Liver (tissue), 9 donors: Measurements from ENCODE around the gene RTN4. TPM values are rescaled to one million over a fixed set of nuclear protein-coding genes. Genes with fewer than 3 reads are reported as not detected.

Experiments used
- DNase-seq: peaks from one replicate; pipeline ENCODE4 v3.0.0-alpha.2; 2017; ENCODE audit warnings: low spot score
- H3K27ac ChIP-seq, 2 donors: one replicate each; pipeline ENCODE4 v1.7.0; 2013; ENCODE audit warnings: inconsistent platforms in 2 of 2, low read length in 2 of 2, control low read depth in 1 of 2, low read depth in 1 of 2, mild to moderate bottlenecking in 1 of 2
- H3K27me3 ChIP-seq, 4 donors: one replicate each; pipeline versions ENCODE4 v1.6.1 to v1.7.0; 2013; ENCODE audit warnings: low read length in 3 of 4, inconsistent platforms in 1 of 4, mild to moderate bottlenecking in 1 of 4, moderate library complexity in 1 of 4; ENCODE audit not compliant: control insufficient read depth in 4 of 4, insufficient read depth in 4 of 4
- H3K36me3 ChIP-seq, 4 donors: one replicate each; pipeline versions ENCODE4 v1.6.1 to v1.7.0; 2013; ENCODE audit warnings: low read length in 3 of 4, mild to moderate bottlenecking in 3 of 4, low read depth in 1 of 4, moderate library complexity in 1 of 4; ENCODE audit not compliant: control insufficient read depth in 4 of 4, insufficient read depth in 3 of 4
- H3K4me1 ChIP-seq, 4 donors: one replicate each; pipeline versions ENCODE4 v1.6.1 to v1.7.0; 2013; ENCODE audit warnings: low read length in 3 of 4, mild to moderate bottlenecking in 3 of 4, moderate library complexity in 1 of 4; ENCODE audit not compliant: control insufficient read depth in 4 of 4, insufficient read depth in 4 of 4
- H3K4me3 ChIP-seq, 3 donors: one replicate each; pipeline versions ENCODE4 v1.6.1 to v1.7.0; 2013; ENCODE audit warnings: low read length in 3 of 3, control low read depth in 1 of 3, low read depth in 1 of 3, mild to moderate bottlenecking in 1 of 3
- H3K9ac ChIP-seq, 2 donors: one replicate each; pipeline ENCODE4 v1.7.0; 2013; ENCODE audit warnings: low read length in 2 of 2, mild to moderate bottlenecking in 2 of 2, moderate library complexity in 2 of 2, control low read depth in 1 of 2, low read depth in 1 of 2
- H3K9me3 ChIP-seq, 4 donors: one replicate each; pipeline versions ENCODE4 v1.6.1 to v1.7.0; 2013; ENCODE audit warnings: low read length in 3 of 4; ENCODE audit not compliant: control insufficient read depth in 4 of 4
- ATF3 ChIP-seq: IDR thresholded peaks from 2 replicates; pipeline ENCODE4 v1.6.1; 2016; ENCODE audit warnings: antibody characterized with exemption
- CTCF ChIP-seq: fragments of 150-350 bp; IDR thresholded peaks from 2 replicates; pipeline ENCODE4 v1.5.1; 2017; ENCODE audit warnings: improper control_type of control experiment, low read depth, low read length; ENCODE audit not compliant: missing input control
- FOXA2 ChIP-seq: IDR thresholded peaks from 2 replicates; pipeline ENCODE4 v1.6.1; 2016; ENCODE audit warnings: antibody characterized with exemption
- GABPA ChIP-seq, 2 donors: IDR thresholded peaks in 1 of 2; conservative IDR thresholded peaks in 1 of 2; 2 replicates each; pipeline ENCODE4 v1.6.1; 2016; ENCODE audit warnings: antibody characterized with exemption in 2 of 2, mild to moderate bottlenecking in 1 of 2, moderate library complexity in 1 of 2
- HNF4A ChIP-seq, 2 donors: conservative IDR thresholded peaks; 2 replicates each; pipeline ENCODE4 v1.6.1; 2016; ENCODE audit warnings: antibody characterized with exemption in 2 of 2, mild to moderate bottlenecking in 2 of 2
- HNF4G ChIP-seq: IDR thresholded peaks from 2 replicates; pipeline ENCODE4 v1.6.1; 2016; ENCODE audit warnings: antibody characterized with exemption
- JUND ChIP-seq, 2 donors: IDR thresholded peaks; 2 replicates each; pipeline ENCODE4 v1.6.1; 2016; ENCODE audit warnings: antibody characterized with exemption in 2 of 2
- MAX ChIP-seq: IDR thresholded peaks from 2 replicates; pipeline ENCODE4 v1.6.1; 2016; ENCODE audit warnings: antibody characterized with exemption
- NR2F2 ChIP-seq: IDR thresholded peaks from 2 replicates; pipeline ENCODE4 v1.6.1; 2016; ENCODE audit warnings: antibody characterized with exemption
- RAD21 ChIP-seq, 2 donors: IDR thresholded peaks; 2 replicates each; pipeline ENCODE4 v1.6.1; 2016; ENCODE audit warnings: antibody characterized with exemption in 2 of 2, mild to moderate bottlenecking in 2 of 2
- REST ChIP-seq: IDR thresholded peaks from 2 replicates; pipeline ENCODE4 v1.6.1; 2016; ENCODE audit warnings: antibody characterized with exemption, mild to moderate bottlenecking
- RXRA ChIP-seq, 2 donors: IDR thresholded peaks; 2 replicates each; pipeline ENCODE4 v1.6.1; 2017 to 2018; ENCODE audit warnings: antibody characterized with exemption in 2 of 2, mild to moderate bottlenecking in 1 of 2
- SP1 ChIP-seq: IDR thresholded peaks from 2 replicates; pipeline ENCODE4 v1.6.1; 2018; ENCODE audit warnings: antibody characterized with exemption, mild to moderate bottlenecking
- TAF1 ChIP-seq: conservative IDR thresholded peaks from 2 replicates; pipeline ENCODE4 v1.6.1; 2016; ENCODE audit warnings: antibody characterized with exemption, mild to moderate bottlenecking
- YY1 ChIP-seq: IDR thresholded peaks from 2 replicates; pipeline ENCODE4 v1.6.1; 2016; ENCODE audit warnings: antibody characterized with exemption, mild to moderate bottlenecking
- WGBS: extraction: QIAGEN DNeasy Blood & Tissue Kit; methylation state at CpG from one replicate; pipeline ENCODE4 v1.1.7; 2013; 5-methylcytosine and 5-hydroxymethylcytosine counted together
- polyA plus RNA-seq, 2 donors: library from polyadenylated mRNA; stranded (reverse) in 1 of 2; unstranded in 1 of 2; fragments of 200-250 nt in 1 of 2; fragments of >200 nt in 1 of 2; fragmentation: Nextera tagmentation in 1 of 2; extraction: Ambion mirVana in 1 of 2; gene quantifications; one replicate each; pipeline versions ENCODE4 v1.2.1 to v1.2.3, GENCODE V29; 2013 to 2015
- total RNA-seq, 2 donors: library from RNA; depleted of rRNA; stranded (reverse); fragments of >200 nt; gene quantifications; one replicate each; pipeline ENCODE4 v1.2.3, GENCODE V29; 2014
- donor health status: healthy.
- donor health status: healthy.
- donor health status: healthy.
- donor health status: healthy.
- donor health status: healthy.

The RTN4 gene
- total and polyA plus RNA-seq, 4 donors = 73.5 to 348 (median 151) TPM

GRCh38 chr2:55027226-55027625 is 23.0 kb downstream of the RTN4 start (continued):
- TF ChIP-seq CTCF (no peak), YY1 (no peak), MAX (no peak), FOXA2 (no peak), SP1 (no peak), GABPA (IDR thresholded peaks at IDR 0.05 in 1 of 2, conservative IDR thresholded peaks at IDR 0.05 in 1 of 2) (no peak), HNF4A (conservative IDR thresholded peaks at IDR 0.05) (no peak)

GRCh38 chr2:55026202-55026601 is 24.0 kb downstream of the RTN4 start:
- Histone ChIP-seq H3K4me1 (no peaks in the 10 kb centered on the region), H3K9ac (no peak overlapping the region), H3K27ac (no peak overlapping the region), H3K27me3 (no peaks in the 10 kb centered on the region), H3K9me3 (no peaks in the 10 kb centered on the region), H3K36me3 (no peaks in the 10 kb centered on the region), H3K4me3 (no peak overlapping the region)
- no peak for TF ChIP-seq NR2F2
- peak; percentile 13 for TF ChIP-seq ATF3
- TF ChIP-seq RAD21 (IDR thresholded peaks at IDR 0.05) = peak in 1 of 2 donors; percentile 5
- no peak for TF ChIP-seq REST
- TF ChIP-seq GABPA (IDR thresholded peaks at IDR 0.05 in 1 of 2, conservative IDR thresholded peaks at IDR 0.05 in 1 of 2) = no peak
- TF ChIP-seq CTCF = no peak
- TF ChIP-seq TAF1 = no peak
- TF ChIP-seq JUND (IDR thresholded peaks at IDR 0.05) = no peak
- no peak for TF ChIP-seq HNF4G
- TF ChIP-seq HNF4A (conservative IDR thresholded peaks at IDR 0.05) = peak; percentile 52 to 66
- TF ChIP-seq FOXA2 = no peak
- no peak for TF ChIP-seq RXRA (IDR thresholded peaks at IDR 0.05)
- no peak for DNase-seq
- WGBS = 50% methylated on average over 2 of the region's 2 CpGs
